Uterus (tissue), 4 donors: ENCODE data around the gene BCORL1. TPM values are rescaled to one million over a fixed set of nuclear protein-coding genes. Genes with fewer than 3 reads are reported as not detected.
A peak's percentile ranks its signal among the peaks of the same experiment; 100 is the strongest.

Source experiments
- DNase-seq, 2 donors: peaks; one replicate each; pipeline ENCODE4 v3.0.0-alpha.2; 2019 to 2020
- H3K27ac ChIP-seq, 2 donors: fragments of 200-600 bp; sonication (generic); 1 replicate in 1 of 2; 2 replicates in 1 of 2; pipeline ENCODE4 v1.5.1; 2016 to 2018
- H3K27me3 ChIP-seq, 2 donors: fragments of 200-600 bp; sonication (generic); one replicate each; pipeline ENCODE4 v1.5.1; 2018 to 2019; ENCODE audit warnings: control low read depth in 1 of 2
- H3K36me3 ChIP-seq, 2 donors: fragments of 200-600 bp; sonication (generic); one replicate each; pipeline ENCODE4 v1.5.1; 2019; ENCODE audit warnings: control low read depth in 1 of 2
- H3K4me1 ChIP-seq, 2 donors: fragments of 200-600 bp; sonication (generic); one replicate each; pipeline ENCODE4 v1.5.1; 2018 to 2019; ENCODE audit warnings: control low read depth in 1 of 2
- H3K4me3 ChIP-seq, 2 donors: fragments of 200-600 bp; sonication (generic); 1 replicate in 1 of 2; 2 replicates in 1 of 2; pipeline ENCODE4 v1.5.1; 2018 to 2019; ENCODE audit warnings: mild to moderate bottlenecking in 1 of 2
- H3K9me3 ChIP-seq, 2 donors: fragments of 200-600 bp; sonication (generic); one replicate each; pipeline ENCODE4 v1.5.1; 2019; ENCODE audit warnings: control low read depth in 1 of 2
- POLR2A ChIP-seq, 2 donors: fragments of 450-650 bp; IDR thresholded peaks; one replicate each; pipeline ENCODE4 v1.6.1; 2016; ENCODE audit warnings: antibody characterized with exemption in 2 of 2, mild to moderate bottlenecking in 1 of 2, moderate library complexity in 1 of 2
- intact Hi-C: fragments of 100-400 bp; cut with DNase I; formaldehyde crosslinking; loops from one replicate; pipeline ENCODE4 v1.15.1; 2023; ENCODE audit warnings: low total_unique reads
- total RNA-seq, 4 donors: library from RNA; depleted of rRNA in 3 of 4; stranded (reverse); fragments of >200 nt in 3 of 4; gene quantifications; one replicate each; pipeline versions ENCODE4 v1.1.0 to v1.2.4, GENCODE V29; 2014 to 2023
- TF ChIP-seq, protein P1 (sequence below), 4 experiments: fragments of 200-600 bp in 2 of 4; fragments of 450-650 bp in 2 of 4; sonication (generic) in 2 of 4; IDR thresholded peaks; one replicate each; pipeline ENCODE4 v1.5.1; 2016 to 2019; ENCODE audit warnings: antibody characterized with exemption in 4 of 4, mild to moderate bottlenecking in 2 of 4, moderate library complexity in 1 of 4
- donor health status: DM: yes; HTN: yes; CAD: no.

Gene BCORL1
- total RNA-seq, 4 donors from 2014 or later = 0.26 to 50.8 (median 4.3) TPM

DNA sequence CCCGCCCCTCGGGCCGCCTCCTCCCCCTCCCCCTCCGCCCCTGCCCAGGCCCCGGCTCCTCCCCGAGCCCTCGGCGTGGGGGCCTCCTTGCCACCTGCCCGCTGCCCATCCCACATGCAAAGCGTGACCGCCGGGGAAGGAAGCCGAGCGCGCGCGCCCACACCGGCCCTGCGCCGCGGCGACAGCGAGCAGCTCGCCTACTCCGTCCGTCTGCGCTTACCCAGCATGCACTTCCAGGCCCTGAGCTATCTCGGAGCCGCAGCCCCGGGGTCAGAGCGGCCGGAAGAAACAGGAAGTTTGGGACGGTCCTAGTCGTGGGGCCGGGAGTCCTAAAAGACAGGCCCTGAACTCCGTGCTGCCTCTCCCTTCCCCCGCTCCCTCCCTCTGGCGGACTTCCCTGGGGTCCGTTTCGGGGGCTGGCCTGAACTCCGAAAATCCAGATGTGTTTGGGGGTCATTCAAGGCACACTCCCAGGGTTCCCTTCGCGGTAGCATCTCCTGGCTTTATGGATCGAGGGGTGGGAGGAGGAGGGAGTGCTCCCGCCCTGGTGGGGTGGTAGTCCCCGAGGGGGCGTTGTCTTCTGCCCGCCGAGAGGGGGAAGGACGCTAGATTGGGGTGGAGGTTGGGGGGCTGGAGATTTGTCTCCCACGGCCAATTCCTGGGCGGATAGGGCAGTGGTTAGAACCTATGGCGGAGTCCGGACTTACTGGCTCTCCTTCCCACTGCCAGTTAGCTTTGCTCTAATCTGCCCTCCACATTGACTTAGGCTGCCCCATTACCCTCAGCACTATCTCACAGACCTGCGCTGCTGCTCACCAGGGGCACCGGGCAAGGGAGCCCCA lies 25.0 kb upstream of the BCORL1 start:
- peak overlapping the region; percentile 55 to 70 for H3K27ac ChIP-seq
- TF ChIP-seq, protein P1, sequence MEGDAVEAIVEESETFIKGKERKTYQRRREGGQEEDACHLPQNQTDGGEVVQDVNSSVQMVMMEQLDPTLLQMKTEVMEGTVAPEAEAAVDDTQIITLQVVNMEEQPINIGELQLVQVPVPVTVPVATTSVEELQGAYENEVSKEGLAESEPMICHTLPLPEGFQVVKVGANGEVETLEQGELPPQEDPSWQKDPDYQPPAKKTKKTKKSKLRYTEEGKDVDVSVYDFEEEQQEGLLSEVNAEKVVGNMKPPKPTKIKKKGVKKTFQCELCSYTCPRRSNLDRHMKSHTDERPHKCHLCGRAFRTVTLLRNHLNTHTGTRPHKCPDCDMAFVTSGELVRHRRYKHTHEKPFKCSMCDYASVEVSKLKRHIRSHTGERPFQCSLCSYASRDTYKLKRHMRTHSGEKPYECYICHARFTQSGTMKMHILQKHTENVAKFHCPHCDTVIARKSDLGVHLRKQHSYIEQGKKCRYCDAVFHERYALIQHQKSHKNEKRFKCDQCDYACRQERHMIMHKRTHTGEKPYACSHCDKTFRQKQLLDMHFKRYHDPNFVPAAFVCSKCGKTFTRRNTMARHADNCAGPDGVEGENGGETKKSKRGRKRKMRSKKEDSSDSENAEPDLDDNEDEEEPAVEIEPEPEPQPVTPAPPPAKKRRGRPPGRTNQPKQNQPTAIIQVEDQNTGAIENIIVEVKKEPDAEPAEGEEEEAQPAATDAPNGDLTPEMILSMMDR (IDR thresholded peaks at IDR 0.05) = no peak
- no peak for TF ChIP-seq POLR2A (IDR thresholded peaks at IDR 0.05)
- H3K27me3 ChIP-seq = no peaks in the 10 kb centered on the region
- no peaks in the 10 kb centered on the region for H3K4me1 ChIP-seq
- intact Hi-C loops = no loop called here
- DNase-seq = peak; percentile 52 to 61
- H3K4me3 ChIP-seq = peak overlapping the region; percentile 15 to 44
- H3K36me3 ChIP-seq = no peaks in the 10 kb centered on the region
- H3K9me3 ChIP-seq = no peaks in the 10 kb centered on the region

DNA sequence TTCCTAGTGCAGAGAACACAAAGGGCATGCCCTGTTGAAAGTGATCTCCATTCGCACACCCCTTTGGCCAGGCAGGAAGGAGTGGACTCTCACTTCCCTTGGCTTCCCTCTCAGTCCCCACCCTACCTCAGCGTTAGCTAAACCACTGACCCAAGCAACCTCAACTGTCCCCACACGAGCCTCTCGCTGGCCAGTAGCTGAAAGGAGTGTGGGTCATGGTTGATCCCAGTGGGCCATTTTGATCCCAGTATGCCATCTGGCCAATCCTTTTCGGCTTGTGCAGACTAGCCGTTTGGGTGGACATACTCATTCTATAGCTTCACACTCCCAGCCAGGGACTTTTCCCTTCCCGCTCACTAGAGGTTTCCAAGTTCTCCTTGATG lies 24.4 kb upstream of the BCORL1 start:
- intact Hi-C loops = no loop called here
- H3K27ac ChIP-seq = peak overlapping the region; percentile 55 to 70
- no peak overlapping the region for H3K4me3 ChIP-seq
- no peaks in the 10 kb centered on the region for H3K4me1 ChIP-seq
- no peaks in the 10 kb centered on the region for H3K36me3 ChIP-seq
- H3K9me3 ChIP-seq = no peaks in the 10 kb centered on the region
- DNase-seq = no peak
- no peaks in the 10 kb centered on the region for H3K27me3 ChIP-seq
- TF ChIP-seq, protein P1 (IDR thresholded peaks at IDR 0.05) = no peak
- no peak for TF ChIP-seq POLR2A (IDR thresholded peaks at IDR 0.05)

DNA sequence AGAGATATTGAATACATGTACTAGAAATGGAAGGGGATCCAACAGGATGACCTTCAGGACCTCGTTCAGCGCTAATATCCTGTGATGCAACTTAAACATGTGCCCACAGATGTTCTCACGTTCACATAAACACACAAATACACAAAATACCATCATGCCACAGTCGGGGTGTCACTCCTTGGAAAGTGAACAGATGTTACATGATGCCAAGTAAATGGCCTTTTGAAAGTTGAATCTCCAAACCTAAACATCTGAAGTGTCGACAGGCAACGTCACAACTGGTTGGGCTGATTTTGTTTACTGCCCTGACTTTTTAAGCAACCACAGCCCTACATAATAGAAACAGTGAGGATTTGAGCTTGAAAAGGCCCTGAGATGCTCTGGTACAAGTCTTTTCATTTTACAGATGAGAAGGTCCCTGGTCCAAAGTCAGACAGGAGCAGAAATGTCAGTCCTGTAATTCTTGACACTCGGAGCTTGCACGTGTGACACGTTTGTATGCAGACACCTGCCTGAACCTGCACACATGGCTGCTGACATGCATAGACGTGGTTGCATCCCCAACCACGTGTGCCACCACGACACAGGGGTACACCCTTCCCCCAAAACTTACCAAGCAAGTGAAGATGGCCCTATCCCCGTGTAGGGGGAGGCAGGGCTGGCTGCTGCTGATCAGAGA lies 23.5 kb upstream of the BCORL1 start:
- DNase-seq = no peak
- H3K4me3 ChIP-seq = no peak overlapping the region
- H3K9me3 ChIP-seq = no peaks in the 10 kb centered on the region
- H3K27ac ChIP-seq = no peak overlapping the region
- H3K36me3 ChIP-seq = no peaks in the 10 kb centered on the region
- intact Hi-C loops = no loop called here
- no peaks in the 10 kb centered on the region for H3K27me3 ChIP-seq
- no peaks in the 10 kb centered on the region for H3K4me1 ChIP-seq
- TF ChIP-seq, protein P1 (IDR thresholded peaks at IDR 0.05) = no peak
- no peak for TF ChIP-seq POLR2A (IDR thresholded peaks at IDR 0.05)

DNA sequence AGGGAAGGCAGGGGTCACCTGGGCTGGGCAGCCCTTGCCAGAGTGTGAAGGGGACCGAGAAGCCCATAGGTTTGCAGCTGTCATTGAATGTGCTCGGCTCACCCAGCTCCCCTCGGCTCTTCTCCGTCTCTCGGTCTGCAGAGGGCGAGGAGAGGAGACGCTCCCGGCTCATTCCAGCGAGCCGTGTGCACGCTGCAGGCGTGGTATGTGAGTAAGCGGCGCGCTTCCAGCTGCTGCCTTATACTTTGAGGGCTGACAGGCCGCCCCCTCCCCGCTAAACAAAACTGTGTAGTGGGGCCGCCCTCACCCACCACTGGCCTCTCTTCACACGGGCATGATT lies 23.0 kb upstream of the BCORL1 start:
- Histone ChIP-seq H3K4me3 (no peak overlapping the region), H3K27ac (no peak overlapping the region), H3K4me1 (no peaks in the 10 kb centered on the region), H3K9me3 (no peaks in the 10 kb centered on the region), H3K27me3 (no peaks in the 10 kb centered on the region), H3K36me3 (no peaks in the 10 kb centered on the region)
- TF ChIP-seq, protein P1 (IDR thresholded peaks at IDR 0.05) = no peak
- no peak for TF ChIP-seq POLR2A (IDR thresholded peaks at IDR 0.05)
- intact Hi-C loops = no loop called here
- DNase-seq = no peak
